ENCODE data around the gene CTBP2.

The CTBP2 gene

DNA sequence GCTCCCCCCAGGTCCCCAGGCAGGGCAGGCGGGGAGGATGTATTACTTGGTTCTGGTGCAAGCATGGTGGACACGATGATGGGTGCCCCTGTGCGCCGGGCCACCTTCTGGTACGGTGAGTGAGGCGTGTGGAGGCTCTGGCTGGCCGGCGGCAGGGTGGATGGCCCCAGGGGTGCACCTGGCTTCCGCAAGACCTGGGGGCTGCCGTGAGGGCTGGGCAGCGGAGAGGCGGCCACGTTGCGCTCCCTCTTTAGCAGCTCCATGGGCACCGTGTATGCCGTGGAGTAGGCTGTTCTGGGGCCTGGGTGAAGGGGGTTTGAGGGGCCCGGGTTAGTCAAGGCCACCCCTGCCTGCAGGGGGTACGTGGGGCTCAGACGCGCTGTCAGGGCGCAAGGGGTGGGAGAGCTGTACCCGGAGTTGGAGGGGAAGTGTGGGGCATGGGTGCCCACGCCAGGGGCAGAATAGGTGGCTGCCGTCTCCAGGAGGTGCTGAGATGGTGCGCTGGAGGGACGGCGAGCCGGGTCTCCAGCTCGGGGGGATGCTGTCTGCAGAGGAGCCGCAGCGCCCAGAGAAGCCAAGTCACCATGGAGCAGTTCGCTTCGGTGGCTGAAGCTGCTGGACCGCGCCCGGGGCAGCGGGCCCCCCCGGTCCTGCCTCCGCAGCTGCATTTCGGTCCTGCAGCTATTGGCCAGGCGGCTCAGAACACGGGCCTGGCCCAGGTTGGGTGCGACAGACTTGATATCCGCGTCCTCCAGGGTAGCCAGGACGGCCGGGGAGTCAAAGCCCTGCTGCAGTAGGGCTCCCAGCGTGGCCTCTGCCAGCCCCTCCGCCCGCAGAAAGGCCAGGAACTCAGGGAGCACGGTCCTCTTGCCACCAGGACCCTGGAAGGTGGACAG, 134.1 kb downstream of the CTBP2 start:
- TF ChIP-seq, protein P1, sequence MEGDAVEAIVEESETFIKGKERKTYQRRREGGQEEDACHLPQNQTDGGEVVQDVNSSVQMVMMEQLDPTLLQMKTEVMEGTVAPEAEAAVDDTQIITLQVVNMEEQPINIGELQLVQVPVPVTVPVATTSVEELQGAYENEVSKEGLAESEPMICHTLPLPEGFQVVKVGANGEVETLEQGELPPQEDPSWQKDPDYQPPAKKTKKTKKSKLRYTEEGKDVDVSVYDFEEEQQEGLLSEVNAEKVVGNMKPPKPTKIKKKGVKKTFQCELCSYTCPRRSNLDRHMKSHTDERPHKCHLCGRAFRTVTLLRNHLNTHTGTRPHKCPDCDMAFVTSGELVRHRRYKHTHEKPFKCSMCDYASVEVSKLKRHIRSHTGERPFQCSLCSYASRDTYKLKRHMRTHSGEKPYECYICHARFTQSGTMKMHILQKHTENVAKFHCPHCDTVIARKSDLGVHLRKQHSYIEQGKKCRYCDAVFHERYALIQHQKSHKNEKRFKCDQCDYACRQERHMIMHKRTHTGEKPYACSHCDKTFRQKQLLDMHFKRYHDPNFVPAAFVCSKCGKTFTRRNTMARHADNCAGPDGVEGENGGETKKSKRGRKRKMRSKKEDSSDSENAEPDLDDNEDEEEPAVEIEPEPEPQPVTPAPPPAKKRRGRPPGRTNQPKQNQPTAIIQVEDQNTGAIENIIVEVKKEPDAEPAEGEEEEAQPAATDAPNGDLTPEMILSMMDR (IDR thresholded peaks at IDR 0.05; ENCODE audit: insufficient read depth, low read depth, low read length, missing control alignments) = no peak
- no peak overlapping the region for H3K4me3 ChIP-seq (ENCODE audit: low read depth, low read length)
- DNase-seq (ENCODE audit: low read depth) = no peak

DNA sequence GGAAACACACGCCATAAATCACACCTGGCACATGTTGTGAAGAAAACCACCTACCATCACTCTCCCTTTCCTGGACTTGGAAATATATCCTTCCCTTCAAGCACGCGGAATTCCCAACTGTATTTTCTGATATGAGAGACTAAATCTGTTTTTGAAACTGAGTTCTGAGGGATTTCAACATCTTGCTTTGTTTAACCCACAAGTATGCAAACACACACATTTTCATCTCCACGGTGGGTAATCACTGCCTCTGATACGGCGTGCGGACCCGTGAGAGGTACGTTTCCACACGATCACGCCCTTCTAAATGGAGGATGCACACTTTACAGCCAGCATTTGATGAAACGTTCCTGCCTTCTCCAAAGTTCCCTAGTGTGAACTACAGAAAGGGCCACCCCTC, 135.0 kb downstream of the CTBP2 start:
- H3K4me3 ChIP-seq (ENCODE audit: low read depth, low read length) = no peak overlapping the region
- TF ChIP-seq, protein P1 (IDR thresholded peaks at IDR 0.05; ENCODE audit: insufficient read depth, low read depth, low read length, missing control alignments) = no peak
- DNase-seq (ENCODE audit: low read depth) = no peak

DNA sequence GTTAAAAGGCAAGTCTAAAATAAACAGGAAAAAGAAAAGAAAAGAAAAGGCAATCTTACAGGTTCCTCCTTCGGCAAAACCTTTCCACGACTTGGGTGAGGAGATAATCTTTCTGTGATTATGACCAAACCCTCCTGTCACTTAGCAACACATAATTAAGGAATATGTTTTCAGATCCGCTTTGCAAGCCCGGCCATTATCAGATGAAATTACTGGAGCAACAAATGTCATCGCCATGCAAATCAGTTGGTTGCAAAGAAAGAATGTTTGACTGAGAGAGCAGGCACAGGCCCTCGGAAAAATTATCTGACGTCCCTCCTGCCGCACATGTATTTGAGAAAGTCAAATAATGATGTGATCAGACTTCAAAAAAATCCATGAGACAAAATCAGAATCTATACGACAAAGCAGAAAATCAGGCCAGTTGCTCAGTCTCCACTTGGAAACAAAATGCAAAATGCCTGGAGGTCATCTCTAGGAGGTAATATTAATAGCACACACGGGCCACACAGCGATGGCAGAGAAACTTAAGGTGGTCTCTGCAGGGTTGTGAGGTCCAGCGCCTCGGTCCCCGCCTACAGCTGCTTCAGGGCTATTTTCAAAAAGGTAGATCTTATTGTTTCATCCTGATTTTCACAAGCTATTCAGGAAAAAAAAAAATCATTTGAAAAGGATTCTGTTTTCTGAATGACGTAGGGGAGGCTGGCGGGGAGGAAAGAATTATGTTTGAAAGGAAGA, 135.7 kb downstream of the CTBP2 start:
- TF ChIP-seq, protein P1 (IDR thresholded peaks at IDR 0.05; ENCODE audit: insufficient read depth, low read depth, low read length, missing control alignments) = no peak
- no peak for DNase-seq (ENCODE audit: low read depth)
- H3K4me3 ChIP-seq (ENCODE audit: low read depth, low read length) = no peak overlapping the region

DNA sequence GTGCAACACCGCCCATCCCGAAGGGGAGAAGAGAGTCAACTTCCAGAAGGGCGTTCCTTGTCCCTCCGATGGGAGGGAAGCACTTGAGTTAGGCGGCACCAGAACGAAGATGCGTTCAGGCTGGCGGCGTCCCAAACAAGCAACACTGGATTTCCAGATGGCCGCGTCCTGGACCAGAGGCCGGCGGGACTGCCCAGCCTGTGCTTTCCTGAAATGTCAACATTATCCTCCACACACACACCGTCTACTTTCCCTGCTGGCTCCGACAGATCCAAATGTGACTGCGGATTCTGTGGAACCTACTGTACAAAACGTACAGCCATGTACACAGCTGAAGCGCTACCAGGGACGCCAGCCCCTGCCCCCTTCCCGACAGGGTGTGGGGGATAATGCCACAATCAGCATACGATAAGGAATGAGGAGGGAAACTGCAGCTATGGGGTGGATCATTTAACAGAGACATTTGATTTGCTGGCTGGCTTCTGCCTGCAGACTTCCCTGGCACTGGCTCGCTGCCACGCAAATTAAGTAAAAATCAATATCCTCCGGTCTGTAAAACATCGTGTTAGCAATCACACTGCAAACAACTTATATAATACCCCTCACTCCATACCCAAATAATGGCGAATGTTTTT, 136.4 kb downstream of the CTBP2 start:
- DNase-seq (ENCODE audit: low read depth) = no peak
- TF ChIP-seq, protein P1 (IDR thresholded peaks at IDR 0.05; ENCODE audit: insufficient read depth, low read depth, low read length, missing control alignments) = no peak
- no peak overlapping the region for H3K4me3 ChIP-seq (ENCODE audit: low read depth, low read length)

DNA sequence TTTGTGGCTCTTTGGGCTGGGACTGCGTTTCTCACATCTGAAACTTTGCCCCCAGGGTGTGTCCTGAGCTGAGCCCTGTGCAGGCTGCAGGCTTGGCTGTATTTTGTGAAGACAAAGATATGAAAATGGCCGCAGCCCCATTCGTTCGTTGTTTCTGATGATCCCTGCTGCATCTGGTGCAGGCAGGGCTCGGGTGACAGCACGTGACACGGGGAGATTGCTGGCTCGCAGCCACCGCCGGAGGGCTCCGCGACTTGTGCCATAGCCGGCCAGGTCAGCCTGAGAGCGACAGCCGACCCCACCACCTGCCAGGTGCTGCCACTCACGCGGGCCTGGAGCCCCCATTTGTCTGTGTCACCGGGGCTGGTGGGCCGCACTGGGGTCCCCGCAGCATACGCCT, 137.1 kb downstream of the CTBP2 start:
- H3K4me3 ChIP-seq (ENCODE audit: low read depth, low read length) = no peak overlapping the region
- no peak for DNase-seq (ENCODE audit: low read depth)
- TF ChIP-seq, protein P1 (IDR thresholded peaks at IDR 0.05; ENCODE audit: insufficient read depth, low read depth, low read length, missing control alignments) = no peak

DNA sequence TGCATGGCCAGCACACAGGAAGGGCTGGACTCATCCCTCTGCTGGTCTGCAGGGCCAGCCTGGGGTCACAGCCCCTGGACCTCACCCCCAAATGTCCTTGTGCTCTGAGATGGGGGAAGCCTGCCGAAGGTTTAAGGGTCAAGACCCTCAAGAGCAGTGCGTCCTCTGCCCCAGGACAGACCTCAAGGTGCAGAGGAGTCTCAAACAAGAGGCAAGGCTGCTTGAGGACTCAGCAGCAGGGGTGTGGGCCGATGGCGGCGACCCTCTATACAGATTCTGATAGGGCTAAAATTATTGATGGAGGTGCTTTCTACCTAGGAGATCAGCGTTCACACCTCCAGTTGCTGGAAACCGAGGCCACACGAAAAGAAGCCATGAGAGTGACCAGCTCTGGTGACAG, 137.7 kb downstream of the CTBP2 start:
- DNase-seq (ENCODE audit: low read depth) = no peak
- TF ChIP-seq, protein P1 (IDR thresholded peaks at IDR 0.05; ENCODE audit: insufficient read depth, low read depth, low read length, missing control alignments) = no peak
- H3K4me3 ChIP-seq (ENCODE audit: low read depth, low read length) = no peak overlapping the region

Data from GM12865 (cell line).